Testis (tissue), 3 donors: ENCODE results near the gene TRUB2. TPM values are rescaled to one million over a fixed set of nuclear protein-coding genes. Genes with fewer than 3 reads are reported as not detected.

Source experiments
- DNase-seq: peaks from one replicate; pipeline ENCODE4 v3.0.0-alpha.2; 2019
- H3K27ac ChIP-seq, 2 donors: fragments of 200-600 bp; sonication (generic); one replicate each; pipeline ENCODE4 v1.5.1; 2019
- H3K27me3 ChIP-seq: fragments of 200-600 bp; sonication (generic); one replicate; pipeline ENCODE4 v1.5.1; 2019
- H3K36me3 ChIP-seq: fragments of 200-600 bp; sonication (generic); one replicate; pipeline ENCODE4 v1.5.1; 2017; ENCODE audit warnings: low read depth; ENCODE audit errors: missing control alignments
- H3K4me1 ChIP-seq: fragments of 200-600 bp; sonication (generic); one replicate; pipeline ENCODE4 v1.5.1; 2019
- H3K4me3 ChIP-seq, 2 donors: fragments of 200-600 bp; sonication (generic); one replicate each; pipeline ENCODE4 v1.5.1; 2017 to 2019
- H3K9me3 ChIP-seq: fragments of 200-600 bp; sonication (generic); one replicate; pipeline ENCODE4 v1.5.1; 2017
- POLR2A ChIP-seq: fragments of 450-650 bp; IDR thresholded peaks from one replicate; pipeline ENCODE4 v1.6.1; 2017; ENCODE audit warnings: antibody characterized with exemption, mild to moderate bottlenecking, moderate library complexity
- WGBS, 2 donors: methylation state at CpG; one replicate each; pipeline ENCODE4 v1.1.5; 2018; 5-methylcytosine and 5-hydroxymethylcytosine counted together
- intact Hi-C: fragments of 100-400 bp; cut with DNase I; formaldehyde crosslinking; loops from one replicate; pipeline ENCODE4 v1.15.1; 2023; ENCODE audit warnings: low total_unique reads
- polyA plus RNA-seq: library from polyadenylated mRNA; stranded (reverse); fragments of 350-450 nt; fragmentation: Illumina TruSeq; extraction: RNeasy Lipid Tissue Mini Kit (QIAGEN cat#74804); gene quantifications from one replicate; pipeline ENCODE4 v1.2.3, GENCODE V29; 2014; ENCODE audit warnings: low read depth, low replicate concordance; ENCODE audit not compliant: insufficient read depth
- total RNA-seq, 2 donors: library from RNA; depleted of rRNA; stranded (reverse); fragments of >200 nt; gene quantifications; one replicate each; pipeline ENCODE4 v1.2.3, GENCODE V29; 2016
- TF ChIP-seq, protein P1 (sequence below), 3 experiments: fragments of 450-650 bp in 2 of 3; fragments of 200-600 bp in 1 of 3; sonication (generic) in 1 of 3; IDR thresholded peaks; one replicate each; pipeline ENCODE4 v1.5.1; 2016 to 2019; ENCODE audit warnings: antibody characterized with exemption in 3 of 3, mild to moderate bottlenecking in 2 of 3, moderate library complexity in 1 of 3

The TRUB2 gene
- total and polyA plus RNA-seq, 3 donors from 2014 or later = 14.6 to 29.7 (median 15.0) TPM

DNA sequence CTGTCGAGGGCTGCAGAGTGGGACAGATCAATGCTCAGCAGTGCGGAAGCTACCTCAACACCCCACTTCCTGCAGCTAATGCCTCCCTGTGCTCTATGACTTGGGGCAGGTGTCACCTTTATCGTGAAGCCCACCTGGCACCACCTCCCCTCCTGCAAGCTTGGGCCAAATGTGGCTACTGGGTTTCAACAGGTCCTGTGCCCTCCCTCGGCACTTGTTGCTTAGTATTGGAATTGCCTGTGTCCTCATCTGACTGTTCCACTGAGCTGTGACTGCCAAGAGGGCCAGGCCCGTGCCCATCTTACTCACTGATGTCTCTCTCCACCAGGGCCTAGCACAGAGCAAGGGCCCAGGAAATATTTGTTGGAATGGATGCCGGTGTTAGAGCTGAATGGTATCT, 27.5 kb upstream of the TRUB2 start:
- Histone ChIP-seq H3K4me1 (no peaks in the 10 kb centered on the region), H3K4me3 (no peak overlapping the region), H3K9me3 (no peaks in the 10 kb centered on the region), H3K27ac (no peak overlapping the region), H3K27me3 (no peaks in the 10 kb centered on the region), H3K36me3 (no peaks in the 10 kb centered on the region)
- DNase-seq = no peak
- 91 to 95% methylated on average over 6 of the region's 6 CpGs for WGBS, 2 donors
- TF ChIP-seq, protein P1, sequence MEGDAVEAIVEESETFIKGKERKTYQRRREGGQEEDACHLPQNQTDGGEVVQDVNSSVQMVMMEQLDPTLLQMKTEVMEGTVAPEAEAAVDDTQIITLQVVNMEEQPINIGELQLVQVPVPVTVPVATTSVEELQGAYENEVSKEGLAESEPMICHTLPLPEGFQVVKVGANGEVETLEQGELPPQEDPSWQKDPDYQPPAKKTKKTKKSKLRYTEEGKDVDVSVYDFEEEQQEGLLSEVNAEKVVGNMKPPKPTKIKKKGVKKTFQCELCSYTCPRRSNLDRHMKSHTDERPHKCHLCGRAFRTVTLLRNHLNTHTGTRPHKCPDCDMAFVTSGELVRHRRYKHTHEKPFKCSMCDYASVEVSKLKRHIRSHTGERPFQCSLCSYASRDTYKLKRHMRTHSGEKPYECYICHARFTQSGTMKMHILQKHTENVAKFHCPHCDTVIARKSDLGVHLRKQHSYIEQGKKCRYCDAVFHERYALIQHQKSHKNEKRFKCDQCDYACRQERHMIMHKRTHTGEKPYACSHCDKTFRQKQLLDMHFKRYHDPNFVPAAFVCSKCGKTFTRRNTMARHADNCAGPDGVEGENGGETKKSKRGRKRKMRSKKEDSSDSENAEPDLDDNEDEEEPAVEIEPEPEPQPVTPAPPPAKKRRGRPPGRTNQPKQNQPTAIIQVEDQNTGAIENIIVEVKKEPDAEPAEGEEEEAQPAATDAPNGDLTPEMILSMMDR (IDR thresholded peaks at IDR 0.05) = no peak
- no peak for TF ChIP-seq POLR2A
- intact Hi-C loops = no loop called here

DNA sequence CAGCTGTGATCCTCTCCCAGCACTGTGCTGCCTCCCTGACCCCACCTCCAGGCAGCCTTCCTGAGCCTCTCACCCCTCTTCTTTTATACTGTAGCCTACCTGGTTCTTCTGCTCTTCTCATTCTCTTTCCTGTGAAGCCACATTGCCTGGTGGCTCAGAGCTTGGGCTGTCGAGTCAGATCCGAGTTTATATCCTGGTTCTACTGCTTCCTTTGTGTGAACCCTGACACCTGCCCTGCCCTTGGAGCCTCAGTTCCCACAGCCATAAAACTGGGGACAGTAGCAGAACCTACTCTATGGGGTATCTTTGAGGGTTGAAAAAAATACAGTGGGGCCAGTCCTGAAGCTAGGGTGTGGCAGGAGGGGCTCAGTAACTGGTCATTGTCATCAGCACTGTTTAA, 26.9 kb upstream of the TRUB2 start:
- Histone ChIP-seq H3K4me1 (no peaks in the 10 kb centered on the region), H3K27ac (no peak overlapping the region), H3K9me3 (no peaks in the 10 kb centered on the region), H3K36me3 (no peaks in the 10 kb centered on the region), H3K27me3 (no peaks in the 10 kb centered on the region), H3K4me3 (no peak overlapping the region)
- 72 to 79% methylated on average over 2 of the region's 2 CpGs for WGBS, 2 donors
- no peak for DNase-seq
- intact Hi-C loops = no loop called here
- TF ChIP-seq, protein P1 (IDR thresholded peaks at IDR 0.05) = no peak
- TF ChIP-seq POLR2A = no peak

DNA sequence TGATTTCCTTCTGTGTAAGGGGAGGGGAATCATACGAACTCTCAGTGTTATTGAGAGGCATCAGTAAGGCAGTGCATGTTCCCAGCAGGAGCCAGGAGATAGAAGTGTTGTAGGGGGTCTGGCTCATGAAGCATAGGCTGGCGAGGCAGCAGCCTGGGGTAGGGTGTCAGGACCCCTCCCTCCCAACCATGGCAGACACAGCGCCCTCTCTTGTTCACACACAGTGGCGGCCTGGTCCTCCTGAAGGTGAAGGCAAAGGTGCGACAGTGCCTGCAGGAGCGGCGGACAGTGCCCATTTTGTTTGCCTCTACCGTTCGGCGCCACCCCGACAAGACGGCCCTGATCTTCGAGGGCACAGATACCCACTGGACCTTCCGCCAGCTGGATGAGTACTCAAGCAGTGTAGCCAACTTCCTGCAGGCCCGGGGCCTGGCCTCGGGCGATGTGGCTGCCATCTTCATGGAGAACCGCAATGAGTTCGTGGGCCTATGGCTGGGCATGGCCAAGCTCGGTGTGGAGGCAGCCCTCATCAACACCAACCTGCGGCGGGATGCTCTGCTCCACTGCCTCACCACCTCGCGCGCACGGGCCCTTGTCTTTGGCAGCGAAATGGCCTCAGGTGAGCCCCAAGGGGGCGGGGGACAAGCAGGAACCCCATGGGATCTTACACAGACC, 22.8 kb upstream of the TRUB2 start:
- intact Hi-C loops = no loop called here
- no peaks in the 10 kb centered on the region for H3K9me3 ChIP-seq
- 90 to 97% methylated on average over 7 to 28 of the region's 28 CpGs for WGBS, 2 donors
- H3K36me3 ChIP-seq = no peaks in the 10 kb centered on the region
- H3K4me1 ChIP-seq = peaks cover 6% of the 10 kb centered on the region
- no peak for DNase-seq
- no peaks in the 10 kb centered on the region for H3K27me3 ChIP-seq
- H3K27ac ChIP-seq = no peak overlapping the region
- TF ChIP-seq POLR2A = no peak
- TF ChIP-seq, protein P1 (IDR thresholded peaks at IDR 0.05) = no peak
- H3K4me3 ChIP-seq = no peak overlapping the region

DNA sequence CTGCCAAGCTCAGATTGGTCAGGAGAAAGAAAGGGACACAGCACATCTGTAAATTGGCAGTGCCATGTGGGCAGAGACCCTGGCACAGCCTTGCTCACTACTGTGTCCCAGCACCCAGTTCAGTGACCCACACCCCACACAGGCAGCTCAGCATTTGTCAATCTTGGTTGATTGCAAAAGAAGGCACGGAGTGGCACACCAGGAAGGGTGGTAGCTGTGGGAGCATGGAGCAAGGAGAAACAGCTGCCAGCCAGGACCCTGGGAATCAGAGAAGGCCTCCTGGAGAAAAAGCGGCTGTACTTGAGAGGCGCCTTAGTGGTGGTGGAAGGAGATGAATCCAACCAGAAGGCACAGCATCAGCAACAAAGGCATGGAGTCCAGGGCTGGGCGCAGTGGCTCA, 21.6 kb upstream of the TRUB2 start:
- no peak for DNase-seq
- Histone ChIP-seq H3K9me3 (no peaks in the 10 kb centered on the region), H3K36me3 (no peaks in the 10 kb centered on the region), H3K27ac (no peak overlapping the region), H3K4me1 (peaks cover 6% of the 10 kb centered on the region), H3K27me3 (no peaks in the 10 kb centered on the region), H3K4me3 (no peak overlapping the region)
- WGBS, 2 donors = 90 to 97% methylated on average over 4 of the region's 4 CpGs
- intact Hi-C loops = no loop called here
- TF ChIP-seq, protein P1 (IDR thresholded peaks at IDR 0.05) = no peak
- TF ChIP-seq POLR2A = no peak
